Femur (tissue), 1 donor: Measurements from ENCODE around the gene SOWAHD.
A peak's percentile ranks its signal among the peaks of the same experiment; 100 is the strongest.
"Not testable (repeated sequence)": the region's sequence is repeated elsewhere in the genome, so short reads cannot be mapped to it uniquely, and the experiment has no call there.

Source experiments
- DNase-seq: peaks from one replicate; pipeline ENCODE4 v3.0.0-alpha.2; 2017

SOWAHD gene

DNA sequence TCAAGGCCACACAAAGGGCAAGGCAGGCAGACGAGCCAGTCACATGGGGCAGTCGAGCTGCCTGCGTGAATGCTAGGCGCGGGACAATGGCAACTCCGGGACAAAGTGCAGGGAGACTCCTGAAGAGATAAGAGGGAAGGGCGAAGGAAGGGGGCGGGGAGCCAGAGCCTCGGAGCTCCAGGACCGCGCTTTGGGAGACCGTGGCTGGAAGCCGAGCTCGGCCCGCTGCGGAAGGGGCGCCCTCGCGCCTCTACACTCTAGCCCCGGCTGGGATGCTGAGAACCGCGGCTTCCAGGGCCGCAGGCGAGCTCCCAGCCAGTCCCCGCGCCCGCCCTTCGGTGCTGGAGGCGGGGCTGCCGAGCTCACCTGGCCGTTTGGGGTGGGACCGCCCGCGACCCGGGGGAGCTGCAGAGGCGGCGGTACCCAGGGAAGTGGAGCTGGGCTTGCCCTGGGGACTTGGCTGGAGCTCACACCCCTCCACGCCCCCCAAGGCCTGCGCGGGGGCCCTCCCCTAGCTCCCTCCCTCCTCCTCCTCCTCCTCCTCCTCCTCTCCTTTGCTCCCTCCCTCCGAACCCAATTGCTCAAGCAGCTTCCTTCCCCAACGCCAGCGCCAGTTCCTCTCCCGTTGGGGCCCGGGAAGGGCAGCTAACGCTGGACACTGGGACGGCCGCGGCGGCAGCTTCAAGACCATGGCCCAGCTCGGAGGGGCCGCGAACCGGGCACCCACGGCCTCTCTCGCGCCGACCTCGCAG lies at the start of gene SOWAHD:
TSS of gene SOWAHD (plus strand) at position 610 of the 752 bp plus-strand sequence. CDS start at position 690, 80 bp downstream.
- peak; percentile 44 for DNase-seq

DNA sequence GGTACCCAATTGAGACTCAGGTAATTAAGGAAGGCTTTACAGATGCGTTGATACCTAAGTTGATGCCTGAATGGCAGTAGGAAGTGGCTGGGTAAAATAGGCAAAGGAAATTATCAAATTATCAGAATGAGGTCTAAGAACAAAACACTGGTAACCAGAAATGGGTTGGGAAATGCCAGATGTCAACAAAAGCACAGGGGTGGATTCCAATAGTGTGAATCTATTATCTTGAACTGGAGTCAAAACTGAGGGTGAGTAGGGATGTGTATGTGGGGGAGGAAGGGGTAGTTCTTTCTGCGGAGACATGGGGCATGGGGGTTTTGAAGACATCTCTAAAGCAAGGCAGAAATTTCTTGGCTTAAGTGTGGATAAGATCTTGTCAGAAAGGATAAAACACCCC lies 49.5 kb upstream of the SOWAHD start:
- DNase-seq, result no peak

DNA sequence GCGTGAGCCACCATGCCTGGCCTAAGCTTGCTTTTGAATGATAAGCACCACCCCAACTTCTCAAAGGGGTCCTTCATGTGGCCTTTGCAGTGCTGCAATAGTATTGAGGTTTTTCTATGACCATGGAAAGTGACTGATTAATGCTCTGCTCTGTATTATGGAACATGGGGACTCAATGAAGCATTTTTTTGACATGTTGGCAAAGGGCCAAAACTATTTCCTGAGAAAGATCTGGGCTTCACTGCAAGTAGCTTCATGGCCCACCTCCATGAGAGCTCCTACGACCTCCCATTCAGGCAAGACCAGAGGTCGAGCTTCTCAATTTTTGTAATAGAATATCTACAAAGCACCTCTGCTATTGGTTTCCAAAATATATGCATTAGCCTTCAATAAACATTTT lies 48.8 kb upstream of the SOWAHD start:
- DNase-seq, result no peak

- DNase-seq, result no peak
These were observed 36.9 kb upstream of the SOWAHD start for GRCh38 chrX:119721487-119721886.

GRCh38 chrX:119721926-119722325 lies 36.5 kb upstream of the SOWAHD start:
- no peak for DNase-seq

DNA sequence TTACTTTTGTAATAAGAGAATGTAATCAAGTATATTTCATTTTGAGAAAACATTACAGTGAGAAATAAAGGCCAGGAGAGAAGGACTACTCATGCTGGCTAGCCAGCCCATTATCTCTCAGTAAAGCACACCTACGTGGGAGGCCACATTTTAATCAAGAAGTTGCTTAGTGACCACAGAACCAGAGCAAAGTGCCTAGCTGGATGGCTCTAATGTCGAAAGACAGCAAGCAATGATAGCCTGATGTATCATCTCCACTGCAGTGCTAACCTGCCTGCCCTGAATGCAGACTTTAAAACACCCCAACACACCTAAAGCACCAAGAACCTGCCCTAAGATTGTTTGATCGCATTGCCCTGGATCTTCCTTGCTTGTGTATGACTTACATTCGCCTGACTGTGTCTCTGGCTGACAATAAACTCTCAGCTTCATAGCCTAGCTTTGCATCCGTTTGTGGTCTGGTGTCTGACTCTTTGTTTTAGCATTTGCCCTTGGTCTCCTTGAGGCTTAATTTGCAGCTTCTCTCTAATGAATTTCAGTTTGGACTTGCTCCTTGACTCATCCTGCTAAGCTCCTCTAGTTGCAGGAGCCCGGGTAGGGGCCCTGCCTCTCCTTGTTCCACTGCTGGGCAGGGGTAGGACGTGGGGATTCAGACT lies 31.4 kb upstream of the SOWAHD start:
- no peak for DNase-seq

DNA sequence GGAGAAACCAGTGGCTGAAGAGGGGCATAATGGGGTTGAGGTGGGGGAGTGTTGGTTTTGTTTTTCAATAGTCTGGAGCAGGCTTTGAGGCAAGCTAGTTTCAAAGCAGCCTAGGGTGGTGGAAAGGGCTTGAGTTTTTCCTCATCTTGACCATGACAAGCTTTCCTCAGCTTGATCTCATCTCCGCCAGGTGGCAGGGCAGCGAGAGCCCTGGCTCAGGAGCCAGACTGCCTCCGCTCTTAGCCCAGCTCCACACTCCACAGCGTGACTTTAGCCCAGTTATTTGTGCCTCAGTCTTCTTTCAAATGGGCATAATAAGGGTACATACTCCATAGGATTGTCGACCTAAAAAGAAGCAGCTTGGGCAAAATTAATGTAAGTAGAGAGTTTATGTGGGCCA lies 29.9 kb upstream of the SOWAHD start:
- DNase-seq, result no peak

GRCh38 chrX:119729408-119730201 lies 28.8 kb upstream of the SOWAHD start:
- peak; percentile 48 for DNase-seq

DNA sequence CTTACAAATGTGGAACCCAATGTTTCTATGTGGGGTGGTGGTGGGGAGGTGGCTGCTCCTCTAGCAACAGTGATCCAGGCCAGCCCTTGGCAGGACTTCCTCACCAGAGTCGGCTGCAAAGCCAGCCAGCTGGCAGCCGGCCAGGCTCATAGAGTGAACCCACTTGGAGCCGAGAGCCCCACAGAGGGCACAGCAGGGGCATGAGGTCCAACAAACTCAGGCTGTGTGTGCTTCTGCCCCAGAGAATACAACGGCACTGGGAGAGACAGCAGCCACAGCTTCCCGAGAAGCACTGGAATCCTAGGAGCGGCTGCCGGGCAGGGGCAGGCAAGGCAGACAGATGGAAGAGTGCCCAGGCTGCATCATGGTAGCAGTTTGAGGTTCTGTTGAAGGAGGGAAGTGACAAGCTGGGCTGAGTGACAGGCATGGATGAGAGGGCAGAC lies 23.5 kb upstream of the SOWAHD start:
- DNase-seq, result peak; percentile 53

- peak; percentile 36 for DNase-seq
These were observed 22.9 kb upstream of the SOWAHD start for GRCh38 chrX:119735467-119735866.

DNA sequence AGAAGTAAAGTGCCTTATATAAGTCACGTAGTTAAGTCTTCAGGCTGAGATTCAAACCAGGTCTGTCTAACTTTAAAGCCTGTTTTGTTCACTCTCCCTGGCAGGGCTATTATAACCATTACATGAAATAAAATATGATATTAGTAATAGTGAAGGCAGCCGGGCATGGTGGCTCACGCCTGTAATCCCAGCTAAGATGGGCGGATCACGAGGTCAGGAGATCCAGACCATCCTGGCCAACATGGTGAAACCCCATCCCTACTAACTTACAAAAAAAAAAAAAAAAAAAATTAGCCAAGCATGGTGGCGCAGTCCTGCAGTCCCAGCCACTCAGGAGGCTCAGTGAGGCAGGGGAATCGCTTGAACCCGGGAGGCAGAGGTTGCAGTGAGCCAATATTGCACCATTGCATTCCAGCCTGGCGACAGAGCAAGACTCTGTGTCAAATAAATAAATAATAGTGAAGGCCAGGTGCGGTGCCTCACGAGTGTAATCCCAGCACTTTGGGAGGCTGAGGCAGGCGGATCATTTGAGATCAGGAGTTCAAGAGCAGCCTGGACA lies 22.1 kb upstream of the SOWAHD start:
- no peak for DNase-seq

GRCh38 chrX:119738742-119739141 lies 19.6 kb upstream of the SOWAHD start:
- DNase-seq, result no peak

DNA sequence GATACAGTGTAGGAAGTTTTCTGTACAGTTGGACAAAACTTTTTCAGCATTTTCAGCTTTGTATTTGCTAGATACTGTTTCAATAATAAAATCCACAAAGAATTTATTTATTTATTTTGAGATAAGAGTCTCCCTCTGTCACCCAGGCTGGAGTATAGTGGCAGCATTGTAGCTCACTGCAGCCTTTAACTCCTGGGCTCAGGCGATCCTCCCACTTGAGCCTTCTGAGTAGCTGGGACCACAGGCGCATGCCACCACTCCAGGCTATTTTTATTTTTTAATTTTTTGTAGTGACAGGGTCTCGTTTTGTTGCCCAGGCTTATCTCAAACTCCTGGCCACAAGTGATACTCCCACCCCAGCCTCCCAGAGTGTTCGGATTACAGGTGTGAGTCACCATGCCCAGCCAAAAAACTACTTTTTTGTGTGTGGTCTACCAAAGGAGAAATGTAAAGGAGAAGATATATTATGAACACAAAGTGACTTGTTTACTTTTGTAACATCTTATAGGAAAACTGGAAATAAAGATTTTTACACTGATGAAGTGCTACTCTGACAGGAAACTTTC lies 13.0 kb upstream of the SOWAHD start:
- DNase-seq, result no peak

DNA sequence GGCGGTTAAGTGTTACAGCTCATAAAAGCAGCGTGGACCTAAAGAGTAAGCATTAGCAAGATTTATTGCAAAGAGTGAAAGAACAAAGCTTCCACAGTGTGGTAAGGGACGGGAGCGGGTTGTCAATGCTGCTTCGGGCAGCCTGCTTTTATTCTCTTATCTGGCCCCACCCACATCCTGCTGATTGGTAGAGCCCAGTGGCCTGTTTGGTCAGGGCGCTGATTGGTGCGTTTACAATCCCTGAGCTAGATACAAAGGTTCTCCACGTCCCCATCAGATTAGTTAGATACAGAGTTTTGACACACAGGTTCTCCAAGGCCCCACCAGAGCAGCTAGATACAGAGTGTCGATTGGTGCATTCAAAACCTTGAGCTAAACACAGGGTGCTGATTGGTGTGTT lies 8.3 kb upstream of the SOWAHD start:
- not testable (repeated sequence) for DNase-seq

GRCh38 chrX:119750751-119751150 lies 7.6 kb upstream of the SOWAHD start:
- DNase-seq, result not testable (repeated sequence)

GRCh38 chrX:119753001-119753400 lies 5.4 kb upstream of the SOWAHD start:
- DNase-seq, result no peak

DNA sequence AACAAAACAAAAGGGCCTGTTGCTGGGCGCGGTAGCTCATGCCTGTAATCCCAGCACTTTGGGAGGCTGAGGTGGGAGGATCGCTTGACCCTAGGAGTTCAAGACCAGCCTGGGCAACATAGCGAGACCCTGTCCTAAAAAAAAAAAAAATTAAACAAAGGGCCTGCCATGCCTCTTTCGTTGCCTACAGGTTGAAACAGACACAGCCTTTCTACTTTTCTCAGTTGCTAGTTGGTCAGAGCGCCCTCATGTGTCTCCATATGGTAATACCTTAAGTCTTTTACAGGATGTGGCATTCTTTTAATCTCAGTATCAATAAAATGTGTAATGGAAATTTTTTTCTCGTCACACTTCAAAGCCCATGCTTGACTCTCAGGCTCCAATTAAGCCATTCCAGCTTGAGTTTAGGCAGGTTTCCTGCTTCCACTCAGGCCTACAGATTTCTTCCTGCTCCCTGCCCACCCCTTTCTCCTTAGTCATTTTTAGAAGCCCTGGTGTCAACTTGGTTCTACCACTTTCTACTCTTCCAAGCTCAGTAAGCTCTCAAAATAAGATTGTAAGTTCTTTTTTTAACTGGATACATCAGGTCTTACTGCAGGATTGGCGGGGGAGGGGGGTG lies 4.6 kb upstream of the SOWAHD start:
- DNase-seq, result no peak

GRCh38 chrX:119755981-119756533 lies 2.3 kb upstream of the SOWAHD start:
- no peak for DNase-seq

GRCh38 chrX:119756926-119757635 lies 1.3 kb upstream of the SOWAHD start:
- DNase-seq, result no peak

DNA sequence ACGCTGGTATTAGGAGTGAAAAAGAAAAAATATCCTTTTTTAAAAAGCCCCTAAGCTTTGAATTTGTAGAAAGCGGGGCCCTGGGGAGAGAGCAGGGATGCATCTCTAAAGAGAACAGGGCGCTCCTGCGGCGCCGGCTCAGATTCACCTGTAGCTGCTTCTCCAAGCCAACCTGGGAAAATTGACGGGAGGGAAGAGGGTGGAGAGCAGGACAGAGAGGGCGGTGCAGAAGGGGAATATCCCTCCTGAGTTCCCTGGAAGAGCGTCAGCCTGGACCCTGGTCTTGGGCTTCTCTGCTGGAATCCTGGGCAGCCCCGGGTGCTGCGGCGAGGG lies 776 bp upstream of the SOWAHD start:
- no peak for DNase-seq

DNA sequence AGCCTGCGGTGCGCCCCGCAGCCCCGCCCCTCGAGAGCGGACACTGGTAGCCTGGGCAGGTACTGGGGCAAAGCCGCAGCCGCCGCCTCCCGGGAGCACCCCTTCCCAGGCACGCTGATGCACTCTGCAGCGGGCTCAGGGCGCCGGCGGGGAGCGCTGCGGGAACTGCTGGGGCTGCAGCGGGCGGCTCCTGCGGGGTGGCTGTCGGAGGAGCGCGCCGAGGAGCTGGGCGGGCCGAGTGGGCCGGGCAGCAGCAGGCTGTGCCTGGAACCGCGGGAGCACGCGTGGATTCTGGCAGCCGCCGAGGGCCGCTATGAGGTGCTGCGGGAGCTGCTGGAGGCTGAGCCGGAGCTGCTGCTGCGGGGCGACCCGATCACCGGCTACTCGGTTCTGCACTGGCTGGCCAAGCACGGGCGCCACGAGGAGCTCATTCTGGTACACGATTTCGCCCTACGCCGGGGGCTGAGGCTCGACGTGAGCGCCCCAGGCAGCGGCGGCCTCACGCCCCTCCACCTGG lies 401 bp downstream of the SOWAHD start:
- DNase-seq, result no peak
